MCF 10A (cell line): ENCODE results near the gene HES6. TPM values are rescaled to one million over a fixed set of nuclear protein-coding genes. Genes with fewer than 3 reads are reported as not detected.

Experiments used
- Bru-seq: library from RNA; stranded (reverse); fragments of 400-500 nt; gene quantifications from one replicate; lab custom pipeline; 2021; lab: Mats Ljungman, UMichigan
- BruChase-seq, 2 experiments: library from RNA; stranded (reverse); fragments of 400-500 nt; gene quantifications; one replicate each; lab custom pipeline; 2021; lab: Mats Ljungman, UMichigan
- BruUV-seq: library from RNA; stranded (reverse); fragments of 400-500 nt; replicated peaks from 2 replicates; lab custom pipeline; 2021; lab: Mats Ljungman, UMichigan
- CTCF ChIA-PET: fragments of 300-600 bp; sonication (Branson Sonifier 250); formaldehyde crosslinking; extraction: SDS; loops from one replicate; lab custom pipeline; 2021; ENCODE audit warnings: antibody characterized with exemption, inconsistent platforms; lab: Yijun Ruan, JAX
- POLR2A ChIA-PET: fragments of 300-600, 350-650 bp; sonication (Branson Sonifier 250); formaldehyde crosslinking; extraction: SDS; loops from one replicate; lab custom pipeline; 2020; ENCODE audit warnings: antibody characterized with exemption, inconsistent platforms; lab: Yijun Ruan, JAX
- DNase-seq: peaks from one replicate; pipeline ENCODE4 v3.0.0-alpha.2; 2018; ENCODE audit not compliant: unreplicated experiment
- H3K27ac Mint-ChIP-seq: one replicate; pipeline ENCODE4 v1.8.0; 2022; ENCODE audit warnings: mild to moderate bottlenecking, low read depth, mixed read lengths; ENCODE audit not compliant: unreplicated experiment
- H3K27me3 Mint-ChIP-seq: one replicate; pipeline ENCODE4 v1.8.0; 2022; ENCODE audit warnings: mixed read lengths; ENCODE audit not compliant: insufficient read depth, unreplicated experiment
- H3K36me3 Mint-ChIP-seq: one replicate; pipeline ENCODE4 v1.8.0; 2022; ENCODE audit warnings: mild to moderate bottlenecking, moderate library complexity, mixed read lengths; ENCODE audit not compliant: insufficient read depth, unreplicated experiment
- H3K4me1 Mint-ChIP-seq: one replicate; pipeline ENCODE4 v1.8.0; 2022; ENCODE audit warnings: mixed read lengths; ENCODE audit not compliant: insufficient read depth, unreplicated experiment
- H3K4me3 Mint-ChIP-seq: one replicate; pipeline ENCODE4 v1.8.0; 2022; ENCODE audit warnings: mild to moderate bottlenecking, moderate library complexity, mixed read lengths; ENCODE audit not compliant: unreplicated experiment
- H3K9me3 Mint-ChIP-seq: one replicate; pipeline ENCODE4 v1.8.0; 2022; ENCODE audit warnings: mixed read lengths; ENCODE audit not compliant: unreplicated experiment
- CTCF ChIP-seq: fragments of 200-600 bp; IDR thresholded peaks from one replicate; pipeline ENCODE4 v1.8.0; 2022; ENCODE audit warnings: antibody characterized with exemption, mild to moderate bottlenecking; ENCODE audit not compliant: unreplicated experiment
- intact Hi-C: fragments of 100-400 bp; cut with micrococcal nuclease; formaldehyde crosslinking; loops from 2 replicates; pipeline ENCODE4 v1.14.1; 2022
- long read RNA-seq: library from polyadenylated mRNA; stranded (forward); transcript quantifications from one replicate; pipeline ENCODE4 v2.0.0, GENCODE V29; 2022
- total RNA-seq: library from RNA; stranded (reverse); gene quantifications from 2 replicates; pipeline ENCODE4 v1.2.3, GENCODE V29; 2022

Gene HES6
- total RNA-seq (16.8 and 19.7 TPM in 2 replicates), Bru-seq, nascent RNA (percentile 51 among the genes with signal in this experiment), BruChase-seq, experiment 1, labeled RNA remaining after a 6-hour chase (percentile 67 among the genes with signal in this experiment), BruChase-seq, experiment 2, labeled RNA remaining after a 2-hour chase (percentile 54 among the genes with signal in this experiment)
- long read RNA-seq, transcript HES6-203 (3 exons, 1,600 nt) = minor isoform, 18 of 67 reads
- long read RNA-seq, transcript HES6-201 (4 exons, 1,454 nt) = major isoform, 41 of 67 reads
- long read RNA-seq, partial matches to known transcripts = 2 of 67 reads
- long read RNA-seq, other reads (novel, unspliced or antisense) = 5 of 67 reads

- ChIA-PET POLR2A (interaction anchor here (0.6 to 1.3 kb wide), 6 partner anchors 36 to 366 kb away, joined by 3 to 6 read pairs (median 4); no protein-coding TSS in a partner anchor), CTCF (interaction anchor here (0.6 kb wide), 2 partner anchors 69 to 565 kb away, joined by 3 to 4 read pairs; no protein-coding TSS in a partner anchor)
- no peaks in the 10 kb centered on the region for H3K9me3 Mint-ChIP-seq
- TF ChIP-seq CTCF = no peak
- DNase-seq = peak; percentile 86
- H3K4me3 Mint-ChIP-seq = peak within 1 kb of the TSS; percentile 80
- intact Hi-C loops = loop anchor here (2.0 kb wide), 1 partner anchor 179 kb away; the partner anchor contains the start of gene SCLY
- H3K4me1 Mint-ChIP-seq = peaks cover 5% of the 10 kb centered on the region
- H3K27me3 Mint-ChIP-seq = no peaks in the 10 kb centered on the region
- no peak within 1 kb of the TSS for H3K27ac Mint-ChIP-seq
- H3K36me3 Mint-ChIP-seq = peaks cover 10% of the 10 kb centered on the region
- BruUV-seq = no TSS peak
Measured at GRCh38 chr2:238239863-238240756, at the start of gene HES6. TSS of gene HES6 (minus strand) at chr2:238240038. CDS start at chr2:238239905, 133 bp downstream.

- POLR2A ChIA-PET = interaction anchor here (0.6 to 8.9 kb wide), 26 partner anchors 9 to 651 kb away, joined by 3 to 139 read pairs (median 4); partner anchors contain the start of genes SCLY and TRAF3IP1
- peaks cover 12% of the 10 kb centered on the region for H3K36me3 Mint-ChIP-seq
Measured at GRCh38 chr2:238289574-238289973, 49.7 kb upstream of the HES6 start.

GRCh38 chr2:238288650-238289573, 49.1 kb upstream of the HES6 start:
- BruUV-seq = no TSS peak
- no peaks in the 10 kb centered on the region for H3K9me3 Mint-ChIP-seq
- DNase-seq = peak; percentile 98
- ChIA-PET CTCF (interaction anchor here (0.6 to 2.3 kb wide), 4 partner anchors 16 to 649 kb away, joined by 3 to 8 read pairs (median 4); no protein-coding TSS in a partner anchor), POLR2A (interaction anchor here (0.6 to 8.9 kb wide), 18 partner anchors 9 to 1325 kb away, joined by 3 to 139 read pairs (median 6); partner anchors contain the start of genes SCLY and TRAF3IP1)
- peak overlapping the region; percentile 99 for H3K27ac Mint-ChIP-seq
- intact Hi-C loops = no loop called here
- H3K36me3 Mint-ChIP-seq = peaks cover 12% of the 10 kb centered on the region
- peak overlapping the region; percentile 74 for H3K4me3 Mint-ChIP-seq
- H3K27me3 Mint-ChIP-seq = no peaks in the 10 kb centered on the region
- peak; percentile 19 for TF ChIP-seq CTCF
- peaks cover 43% of the 10 kb centered on the region for H3K4me1 Mint-ChIP-seq

More at GRCh38 chr2:238289574-238289973, 49.7 kb upstream of the HES6 start:
- peak overlapping the region; percentile 99 for H3K27ac Mint-ChIP-seq
- DNase-seq = no peak
- no peak for TF ChIP-seq CTCF
- no peaks in the 10 kb centered on the region for H3K27me3 Mint-ChIP-seq
- intact Hi-C loops = no loop called here
- peaks cover 43% of the 10 kb centered on the region for H3K4me1 Mint-ChIP-seq
- TSS peak; percentile 46 for BruUV-seq
- CTCF ChIA-PET = interaction anchor here (0.6 to 1.3 kb wide), 2 partner anchors 25 to 33 kb away, joined by 3 to 7 read pairs; no protein-coding TSS in a partner anchor
- peak overlapping the region; percentile 74 for H3K4me3 Mint-ChIP-seq
- no peaks in the 10 kb centered on the region for H3K9me3 Mint-ChIP-seq
